Hematopoietic multipotent progenitor cell treated with erythropoietin and hydrocortisone succinate and interleukin-3 and kit ligand, for 15 days (in vitro differentiated cells): ENCODE results near the gene PROSER3.

Experiments
- DNase-seq: peaks from one replicate; pipeline ENCODE4 v3.0.0-alpha.2; 2015; ENCODE audit warnings: low spot score

The PROSER3 gene

DNA sequence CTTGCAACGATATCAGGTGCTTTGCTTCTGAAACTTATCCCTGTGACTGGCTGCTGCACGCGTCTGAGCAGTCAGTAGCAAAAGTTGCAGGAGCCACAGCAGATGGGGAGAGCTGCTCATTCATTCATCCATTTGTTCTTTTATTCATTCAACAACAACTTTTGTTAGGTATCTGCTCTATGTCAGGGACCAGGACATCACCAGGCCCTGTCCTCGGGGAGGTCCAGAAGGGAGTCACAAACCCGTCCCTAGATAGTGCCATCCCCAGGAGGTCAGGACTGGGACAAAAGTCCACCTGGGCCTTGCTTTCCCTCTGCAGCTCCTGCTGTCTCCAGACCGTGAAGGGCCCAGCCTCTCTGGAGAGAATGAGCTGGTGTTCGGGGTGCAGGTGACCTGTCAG is 20.0 kb downstream of the PROSER3 start:
- no peak for DNase-seq

DNA sequence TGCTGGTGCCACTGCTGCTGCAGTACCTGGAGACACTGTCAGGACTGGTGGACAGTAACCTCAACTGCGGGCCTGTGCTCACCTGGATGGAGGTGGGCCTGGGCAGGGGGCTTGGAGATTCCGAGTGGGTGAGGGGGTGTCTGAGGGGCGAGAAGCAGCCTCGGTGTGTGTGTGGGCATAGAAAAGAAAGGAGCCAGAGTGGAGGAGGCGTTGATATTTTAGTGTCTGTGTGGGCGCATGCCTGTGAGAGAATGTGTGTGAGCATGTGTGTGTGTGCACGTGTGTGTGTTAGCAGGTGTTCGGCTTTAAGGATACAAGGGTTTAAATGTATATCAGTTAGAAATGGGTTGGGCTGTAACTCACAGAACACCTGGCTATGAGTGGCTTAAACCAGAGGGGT is 21.1 kb downstream of the PROSER3 start:
- no peak for DNase-seq

DNA sequence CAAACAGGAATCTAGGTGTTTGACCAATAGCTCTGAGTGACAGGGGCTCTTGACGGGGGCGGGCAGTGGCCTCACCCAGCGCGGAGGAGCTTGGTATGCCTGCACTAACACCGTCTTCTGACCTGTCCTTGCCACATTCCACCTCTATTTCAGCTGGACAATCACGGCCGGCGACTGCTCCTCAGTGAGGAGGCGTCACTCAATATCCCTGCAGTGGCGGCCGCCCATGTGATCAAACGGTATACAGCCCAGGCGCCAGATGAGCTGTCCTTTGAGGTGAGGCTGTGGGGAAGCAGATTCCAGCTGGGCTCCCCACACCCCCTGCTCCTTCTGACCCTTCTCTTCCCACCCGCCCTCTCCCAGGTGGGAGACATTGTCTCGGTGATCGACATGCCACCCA is 22.1 kb downstream of the PROSER3 start:
- no peak for DNase-seq

DNA sequence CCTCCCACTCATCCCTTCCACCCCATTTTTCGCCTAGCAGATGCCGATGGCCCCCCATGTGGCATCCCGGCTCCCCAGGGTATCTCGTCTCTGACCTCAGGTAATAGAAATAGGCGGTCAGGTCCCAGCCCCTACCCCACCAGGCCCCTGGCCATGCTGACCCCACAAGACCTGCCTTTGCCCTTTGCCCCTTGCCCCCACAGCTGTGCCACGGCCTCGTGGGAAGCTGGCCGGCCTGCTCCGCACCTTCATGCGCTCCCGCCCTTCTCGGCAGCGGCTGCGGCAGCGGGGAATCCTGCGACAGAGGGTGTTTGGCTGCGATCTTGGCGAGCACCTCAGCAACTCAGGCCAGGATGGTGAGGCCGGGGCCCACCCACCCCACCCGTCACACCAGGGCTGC is 22.7 kb downstream of the PROSER3 start:
- DNase-seq = no peak

DNA sequence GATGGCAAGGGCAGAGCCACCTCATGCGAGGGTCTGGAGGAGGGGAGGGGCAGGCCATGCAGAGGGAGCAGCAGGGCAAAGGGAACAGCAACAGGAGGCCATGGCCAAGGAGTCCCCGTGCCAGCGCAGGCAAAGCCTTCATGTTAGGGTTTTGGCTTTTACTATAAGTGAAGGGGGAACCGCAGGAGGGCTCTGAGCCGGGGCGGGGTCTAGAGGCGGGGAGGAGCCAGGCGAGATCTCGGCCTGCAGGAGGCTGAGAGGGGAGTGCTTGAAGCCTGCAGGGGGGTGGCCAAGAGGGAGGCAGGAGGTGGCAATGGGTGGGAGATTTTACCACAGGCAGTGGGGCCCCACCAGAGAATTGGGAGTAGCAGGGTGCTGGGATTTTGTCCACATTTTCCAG is 23.7 kb downstream of the PROSER3 start:
- no peak for DNase-seq

DNA sequence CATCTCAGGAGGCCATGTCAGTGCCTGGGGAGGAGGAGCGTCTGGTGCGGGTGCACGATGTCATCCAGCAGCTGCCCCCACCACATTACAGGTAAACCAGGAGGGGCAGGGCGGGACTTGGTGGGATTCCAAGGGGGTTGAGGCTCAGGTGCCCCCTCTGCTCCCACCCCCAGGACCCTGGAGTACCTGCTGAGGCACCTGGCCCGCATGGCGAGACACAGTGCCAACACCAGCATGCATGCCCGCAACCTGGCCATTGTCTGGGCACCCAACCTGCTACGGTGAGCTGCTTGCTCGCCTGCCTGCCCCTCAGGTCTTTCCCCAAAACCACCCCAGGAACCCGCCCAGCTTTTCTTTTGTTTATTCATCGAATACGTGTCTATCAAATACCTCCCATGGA is 24.6 kb downstream of the PROSER3 start:
- no peak for DNase-seq

DNA sequence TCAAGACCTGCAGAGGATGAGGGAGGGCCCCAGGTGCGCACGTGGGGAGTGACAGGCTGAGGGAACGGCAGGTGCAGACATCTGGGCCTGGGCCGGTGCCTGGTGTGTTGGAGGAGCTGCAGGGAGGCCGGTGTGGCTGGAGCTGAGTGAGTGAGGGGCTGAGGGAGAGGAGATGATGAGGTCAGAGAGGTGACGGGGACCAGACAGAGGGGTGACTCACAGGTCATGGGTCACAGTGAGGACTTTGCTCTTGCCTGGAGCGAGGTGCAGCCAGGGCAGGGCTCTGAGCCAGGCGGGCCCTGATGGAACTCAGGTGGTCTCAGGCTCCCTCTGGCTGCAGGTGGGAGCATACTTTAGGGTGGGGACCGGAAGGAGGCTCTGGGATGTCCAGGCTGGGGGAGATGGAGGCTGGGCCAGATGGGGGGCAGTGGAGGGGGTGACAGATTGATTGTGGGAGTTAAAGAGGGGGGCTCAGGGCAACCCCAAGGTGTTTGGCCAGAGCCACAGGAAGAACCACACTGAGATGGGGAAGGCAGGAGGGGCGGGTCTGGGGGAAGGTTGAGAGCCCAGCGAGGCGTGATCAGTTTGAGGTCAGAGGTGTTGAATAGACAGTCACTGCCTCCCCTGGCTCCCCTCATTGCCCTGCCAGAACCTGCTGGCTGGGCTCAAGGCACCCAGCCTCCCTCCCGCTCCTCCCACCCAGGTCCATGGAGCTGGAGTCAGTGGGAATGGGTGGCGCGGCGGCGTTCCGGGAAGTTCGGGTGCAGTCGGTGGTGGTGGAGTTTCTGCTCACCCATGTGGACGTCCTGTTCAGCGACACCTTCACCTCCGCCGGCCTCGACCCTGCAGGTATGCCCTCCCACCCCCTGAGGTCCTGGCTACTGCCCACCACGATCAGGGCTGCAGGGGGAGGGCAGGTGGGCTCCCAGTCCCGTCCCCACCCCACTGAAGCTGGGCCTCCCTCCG is 25.8 kb downstream of the PROSER3 start:
- DNase-seq = no peak

DNA sequence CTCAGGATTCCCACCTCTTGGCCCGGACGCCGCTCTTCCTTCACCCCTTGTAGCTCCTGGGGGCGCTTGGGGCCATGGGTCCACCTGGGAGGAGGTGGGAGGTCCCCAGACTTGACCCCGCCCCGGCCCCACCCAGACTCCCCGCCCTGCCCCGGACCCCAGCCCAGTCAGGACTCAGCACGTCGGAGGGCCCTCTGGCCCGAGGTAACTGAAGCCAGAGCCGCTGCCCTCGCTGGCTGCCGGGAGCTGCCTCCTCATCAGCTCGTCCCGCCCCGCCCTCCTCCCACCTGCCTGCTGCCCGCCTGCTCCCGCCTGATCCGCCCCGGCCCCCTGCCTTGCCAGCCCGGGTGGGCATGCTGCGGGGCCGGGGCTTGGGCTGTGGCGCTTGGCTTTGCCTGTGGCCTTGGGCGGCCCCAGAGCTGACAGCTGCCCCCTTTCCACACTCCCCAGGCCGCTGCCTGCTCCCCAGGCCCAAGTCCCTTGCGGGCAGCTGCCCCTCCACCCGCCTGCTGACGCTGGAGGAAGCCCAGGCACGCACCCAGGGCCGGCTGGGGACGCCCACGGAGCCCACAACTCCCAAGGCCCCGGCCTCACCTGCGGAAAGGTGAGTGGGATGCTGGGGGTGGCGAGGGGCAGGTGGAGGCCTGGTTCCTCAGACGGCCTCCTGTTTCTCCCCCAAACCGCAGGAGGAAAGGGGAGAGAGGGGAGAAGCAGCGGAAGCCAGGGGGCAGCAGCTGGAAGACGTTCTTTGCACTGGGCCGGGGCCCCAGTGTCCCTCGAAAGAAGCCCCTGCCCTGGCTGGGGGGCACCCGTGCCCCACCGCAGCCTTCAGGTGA is 26.7 kb downstream of the PROSER3 start:
- DNase-seq = no peak

DNA sequence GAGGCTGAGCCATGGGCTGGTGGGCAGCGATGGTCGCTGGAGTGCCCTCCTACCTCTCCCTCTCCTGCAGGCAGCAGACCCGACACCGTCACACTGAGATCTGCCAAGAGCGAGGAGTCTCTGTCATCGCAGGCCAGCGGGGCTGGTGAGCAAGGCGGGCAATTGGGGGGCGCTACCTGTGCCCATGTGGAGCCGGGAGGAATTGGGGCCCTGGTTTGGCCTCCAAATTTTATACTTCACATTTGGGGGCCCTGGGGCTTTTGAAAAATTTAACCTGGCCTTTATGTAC is 27.3 kb downstream of the PROSER3 start:
- DNase-seq = no peak

DNA sequence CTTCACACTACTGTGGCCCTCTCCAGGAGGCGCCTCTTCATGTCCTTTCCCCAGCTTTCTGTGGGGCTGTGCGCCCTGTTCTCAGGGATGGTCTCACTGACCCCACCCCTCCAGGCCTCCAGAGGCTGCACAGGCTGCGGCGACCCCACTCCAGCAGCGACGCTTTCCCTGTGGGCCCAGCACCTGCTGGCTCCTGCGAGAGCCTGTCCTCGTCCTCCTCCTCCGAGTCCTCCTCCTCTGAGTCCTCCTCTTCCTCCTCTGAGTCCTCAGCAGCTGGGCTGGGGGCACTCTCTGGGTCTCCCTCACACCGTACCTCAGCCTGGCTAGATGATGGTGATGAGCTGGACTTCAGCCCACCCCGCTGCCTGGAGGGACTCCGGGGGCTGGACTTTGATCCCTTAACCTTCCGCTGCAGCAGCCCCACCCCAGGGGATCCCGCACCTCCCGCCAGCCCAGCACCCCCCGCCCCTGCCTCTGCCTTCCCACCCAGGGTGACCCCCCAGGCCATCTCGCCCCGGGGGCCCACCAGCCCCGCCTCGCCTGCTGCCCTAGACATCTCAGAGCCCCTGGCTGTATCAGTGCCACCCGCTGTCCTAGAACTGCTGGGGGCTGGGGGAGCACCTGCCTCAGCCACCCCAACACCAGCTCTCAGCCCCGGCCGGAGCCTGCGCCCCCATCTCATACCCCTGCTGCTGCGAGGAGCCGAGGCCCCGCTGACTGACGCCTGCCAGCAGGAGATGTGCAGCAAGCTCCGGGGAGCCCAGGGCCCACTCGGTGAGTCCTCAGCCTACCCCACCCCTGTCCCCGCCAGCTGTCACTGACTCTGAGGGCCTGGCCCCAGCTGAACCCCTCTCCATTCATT is 28.6 kb downstream of the PROSER3 start:
- DNase-seq = no peak

DNA sequence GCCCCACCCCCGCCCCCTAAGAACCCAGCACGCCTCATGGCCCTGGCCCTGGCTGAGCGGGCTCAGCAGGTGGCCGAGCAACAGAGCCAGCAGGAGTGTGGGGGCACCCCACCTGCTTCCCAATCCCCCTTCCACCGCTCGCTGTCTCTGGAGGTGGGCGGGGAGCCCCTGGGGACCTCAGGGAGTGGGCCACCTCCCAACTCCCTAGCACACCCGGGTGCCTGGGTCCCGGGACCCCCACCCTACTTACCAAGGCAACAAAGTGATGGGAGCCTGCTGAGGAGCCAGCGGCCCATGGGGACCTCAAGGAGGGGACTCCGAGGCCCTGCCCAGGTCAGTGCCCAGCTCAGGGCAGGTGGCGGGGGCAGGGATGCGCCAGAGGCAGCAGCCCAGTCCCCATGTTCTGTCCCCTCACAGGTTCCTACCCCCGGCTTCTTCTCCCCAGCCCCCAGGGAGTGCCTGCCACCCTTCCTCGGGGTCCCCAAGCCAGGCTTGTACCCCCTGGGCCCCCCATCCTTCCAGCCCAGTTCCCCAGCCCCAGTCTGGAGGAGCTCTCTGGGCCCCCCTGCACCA is 29.3 kb downstream of the PROSER3 start:
- DNase-seq = no peak

DNA sequence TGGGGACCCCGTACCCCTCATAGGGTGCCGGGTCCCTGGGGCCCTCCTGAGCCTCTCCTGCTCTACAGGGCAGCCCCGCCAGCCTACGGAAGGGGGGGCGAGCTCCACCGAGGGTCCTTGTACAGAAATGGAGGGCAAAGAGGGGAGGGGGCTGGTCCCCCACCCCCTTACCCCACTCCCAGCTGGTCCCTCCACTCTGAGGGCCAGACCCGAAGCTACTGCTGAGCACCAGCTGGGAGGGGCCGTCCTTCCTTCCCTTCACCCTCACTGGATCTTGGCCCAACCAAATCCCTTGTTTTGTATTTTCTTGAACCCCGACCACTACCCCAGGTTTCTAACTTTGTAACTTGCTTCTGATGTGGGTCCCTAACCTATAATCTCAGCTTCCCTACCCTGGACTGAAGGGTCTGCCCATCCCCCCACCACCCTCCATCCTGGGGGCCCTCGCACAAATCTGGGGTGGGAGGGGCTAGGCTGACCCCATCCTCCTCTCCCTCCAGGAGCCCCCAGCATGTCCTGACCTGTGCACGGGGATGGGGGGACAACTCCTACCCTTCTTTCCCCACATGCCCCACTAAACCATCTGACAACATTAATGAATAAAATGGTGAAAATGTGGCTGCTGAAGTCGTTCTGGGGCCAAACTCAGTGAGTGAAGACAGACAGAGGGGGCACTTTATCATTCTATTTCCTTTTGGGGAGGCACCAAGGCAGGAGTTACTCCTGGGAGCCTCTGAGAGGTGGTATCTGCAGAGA is 30.4 kb downstream of the PROSER3 start:
- DNase-seq = no peak

DNA sequence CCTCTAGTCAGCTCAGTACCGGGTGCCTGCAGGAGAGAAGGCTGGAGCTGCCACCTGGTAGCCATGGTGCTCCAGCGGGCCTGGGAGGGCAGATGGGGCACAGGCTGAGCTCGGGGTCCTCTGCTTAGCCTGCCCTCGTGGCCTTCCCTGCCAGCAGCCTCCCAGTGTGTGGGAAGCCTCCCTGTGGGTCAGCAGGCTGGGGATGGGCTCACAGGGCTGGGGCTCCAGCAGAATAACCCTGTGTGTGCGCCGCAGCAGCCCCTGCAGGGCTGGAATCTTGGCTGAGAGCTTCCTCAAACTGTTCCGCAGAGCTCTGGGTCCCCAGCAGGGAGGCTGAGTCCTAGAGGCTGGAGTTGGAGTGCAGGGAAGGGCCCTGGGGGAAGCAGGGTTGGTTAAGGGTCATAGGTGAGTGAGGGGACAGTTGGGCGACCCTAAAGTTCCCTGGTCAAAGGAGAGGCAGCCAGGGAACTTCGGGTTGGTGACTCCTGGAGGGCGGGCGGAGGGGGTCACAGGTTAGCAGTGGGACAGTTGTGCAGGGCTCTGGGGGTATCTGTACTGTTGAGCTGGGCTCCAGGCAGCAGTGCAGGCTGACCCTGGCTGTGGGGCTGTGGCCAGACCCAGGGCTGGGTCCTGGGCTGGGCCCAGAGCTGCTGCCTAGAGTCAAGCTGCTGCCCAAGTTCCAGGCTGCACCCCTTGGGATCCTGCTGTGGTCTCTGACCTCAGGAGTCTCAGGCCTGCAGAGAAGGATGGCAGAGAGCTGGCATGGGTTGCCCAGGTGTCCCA is 31.4 kb downstream of the PROSER3 start:
- DNase-seq = no peak

DNA sequence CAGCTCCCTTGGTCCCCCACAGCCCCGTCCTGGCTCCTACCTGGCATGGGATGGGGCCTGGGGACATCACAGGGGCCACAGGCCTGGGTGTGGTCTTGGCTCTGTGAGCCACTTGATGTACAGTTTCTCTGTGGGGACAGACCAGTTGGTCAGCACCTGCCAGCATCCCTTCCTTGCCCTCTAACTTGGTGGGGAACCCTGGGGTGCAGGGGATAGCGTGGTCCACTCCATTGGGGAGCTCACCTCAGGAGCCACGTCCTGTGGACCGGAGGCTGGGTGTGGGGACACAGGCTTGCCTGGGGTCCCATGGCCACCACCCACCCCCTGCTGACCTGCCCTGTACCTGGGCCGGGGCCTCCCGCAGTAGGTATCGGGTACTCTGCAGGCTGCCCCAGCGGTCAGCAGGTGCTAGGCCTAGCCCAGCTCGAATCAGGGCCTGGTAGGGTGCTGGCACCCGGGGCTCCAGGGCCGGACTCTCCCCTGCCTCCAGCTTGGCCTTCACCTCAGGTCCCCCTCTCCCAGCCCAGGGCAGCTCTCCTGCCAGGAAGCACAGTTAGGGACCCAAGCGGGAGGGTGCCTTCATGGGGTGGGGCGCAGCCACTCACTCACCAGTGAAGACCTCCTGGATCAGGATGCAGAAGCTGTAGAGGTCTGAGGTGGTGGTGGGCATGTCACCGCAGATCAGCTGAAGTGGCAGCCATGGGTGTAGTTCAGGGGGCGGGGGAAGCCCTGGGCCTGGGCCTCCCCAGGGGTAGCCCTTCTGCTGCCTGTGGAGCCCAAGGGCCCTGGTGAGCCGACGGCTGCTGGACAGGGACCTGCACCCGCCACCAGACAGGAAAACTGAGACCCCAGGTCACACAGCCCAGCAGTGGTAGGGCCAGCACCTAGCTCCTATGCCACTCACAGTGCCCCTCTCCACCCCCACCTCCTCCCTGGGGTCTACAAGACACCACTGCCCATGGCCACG is 32.3 kb downstream of the PROSER3 start:
- DNase-seq = no peak

DNA sequence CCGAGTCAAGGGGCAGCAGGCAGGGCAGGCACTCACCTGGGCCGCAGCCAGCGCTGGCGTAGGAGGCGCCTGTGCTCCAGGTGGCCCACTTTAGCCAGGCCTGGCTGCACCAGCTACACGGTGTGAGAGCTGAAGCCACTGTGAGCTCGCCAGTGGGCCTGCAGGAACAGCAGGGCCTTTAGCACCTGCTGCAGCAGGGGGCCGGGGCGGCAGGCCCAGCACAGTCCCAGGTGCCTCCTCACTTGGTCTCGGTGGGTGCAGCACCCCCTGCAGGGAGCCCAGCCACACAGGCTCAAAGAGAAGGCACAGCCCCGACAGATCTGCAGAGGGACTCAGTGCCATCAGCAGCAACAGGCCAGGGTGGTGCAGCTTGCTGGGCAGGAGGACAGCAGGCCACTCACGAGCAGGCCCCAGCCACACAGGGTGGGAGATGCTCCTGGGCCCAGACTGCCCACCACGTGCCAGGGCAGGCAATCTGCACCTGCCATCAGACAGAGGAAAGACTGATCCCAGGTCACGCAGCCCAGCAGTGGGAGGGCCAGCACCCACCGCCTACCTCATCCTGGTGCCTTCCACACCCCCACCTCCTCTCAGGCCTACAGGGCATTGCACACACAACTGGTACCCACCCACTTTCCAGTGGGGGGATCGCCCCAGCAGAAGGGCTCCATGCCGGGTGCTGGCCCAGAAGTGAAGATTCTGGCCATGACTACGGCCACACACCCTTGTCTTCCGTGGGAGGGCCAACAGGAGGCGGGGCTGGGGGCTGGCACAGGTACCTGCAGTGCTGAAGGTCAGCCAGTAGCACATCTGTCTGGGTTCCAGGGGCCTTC is 33.2 kb downstream of the PROSER3 start:
- DNase-seq = no peak

DNA sequence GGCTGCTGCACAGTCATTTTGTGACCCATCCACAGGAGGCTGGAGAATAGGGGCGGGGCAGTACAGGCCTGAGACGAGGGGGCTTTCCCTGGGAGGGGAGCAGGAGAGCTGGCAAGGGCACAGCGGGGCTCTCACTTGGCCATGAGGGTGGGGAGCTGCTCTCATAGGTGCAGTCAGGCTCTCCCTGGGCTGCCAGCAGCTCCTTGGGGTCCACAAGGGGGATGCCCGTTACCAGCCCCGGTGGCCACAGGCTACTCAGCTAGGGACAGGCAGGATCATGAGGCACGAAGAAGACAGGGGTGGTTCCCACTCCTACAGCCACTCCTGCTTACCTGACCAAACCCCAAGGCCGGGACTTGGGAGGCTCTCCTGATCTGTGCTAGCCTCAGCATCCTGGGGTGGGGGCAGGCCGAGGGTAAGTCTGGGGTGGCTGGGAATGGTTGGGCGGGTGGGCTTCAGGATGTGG is 33.9 kb downstream of the PROSER3 start:
- DNase-seq = no peak

DNA sequence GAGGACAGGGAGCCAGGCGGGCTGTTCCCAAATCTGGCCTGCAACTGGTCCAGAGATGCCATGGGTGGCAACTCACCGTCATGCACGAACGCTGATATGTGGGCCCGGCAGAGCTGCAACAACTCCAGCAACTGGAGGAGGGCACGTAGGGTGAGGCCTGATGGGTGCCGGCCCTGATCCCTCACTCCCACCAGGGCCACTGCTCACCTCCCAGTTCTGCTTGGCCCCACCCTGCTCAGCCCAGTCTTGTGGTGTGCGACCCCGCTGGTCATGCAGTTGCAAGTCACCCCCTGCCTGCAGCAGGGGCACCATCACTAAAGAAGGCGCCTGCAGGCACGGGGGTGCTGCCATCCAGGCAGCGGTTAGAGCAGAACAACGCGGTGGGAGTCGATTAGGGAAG is 34.3 kb downstream of the PROSER3 start:
- no peak for DNase-seq

DNA sequence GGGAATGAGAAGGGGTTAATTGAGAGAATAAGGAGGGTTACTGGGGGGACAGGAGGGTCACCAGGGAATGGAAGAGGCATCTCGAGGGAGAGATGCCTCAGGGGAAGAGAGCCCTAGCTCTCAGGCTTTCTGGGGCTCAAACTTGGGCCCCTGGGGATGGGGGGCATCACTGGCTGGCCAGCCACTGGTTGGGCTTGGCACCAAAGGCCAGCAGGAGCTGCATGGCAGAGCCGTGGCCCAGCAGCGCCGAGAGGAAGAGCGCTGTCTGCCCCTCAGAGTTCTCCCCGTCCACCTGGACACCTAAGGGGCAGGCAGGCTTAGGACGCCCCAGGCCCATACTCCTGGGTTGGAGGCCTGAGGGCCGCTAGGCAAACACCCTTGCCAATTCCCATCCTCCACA is 34.9 kb downstream of the PROSER3 start:
- no peak for DNase-seq
